CD4-positive, alpha-beta memory T cell (primary cell): ENCODE measurements around the gene GRIK5. TPM values are rescaled to one million over a fixed set of nuclear protein-coding genes. Genes with fewer than 3 reads are reported as not detected.
"Not testable (repeated sequence)": the region's sequence is repeated elsewhere in the genome, so short reads cannot be mapped to it uniquely, and the experiment has no call there.

Experiments
- CTCF ChIA-PET: fragments of 350-600 bp; sonication (Branson Sonifier 250); formaldehyde crosslinking; loops from one replicate; lab custom pipeline; 2021; ENCODE audit warnings: inconsistent platforms; ENCODE audit not compliant: partially characterized antibody; lab: Charles Lee
- POLR2A ChIA-PET: fragments of 350-600 bp; sonication (Branson Sonifier 250); formaldehyde crosslinking; loops from one replicate; lab custom pipeline; 2021; ENCODE audit not compliant: partially characterized antibody; lab: Charles Lee
- DNase-seq, 5 donors: peaks; one replicate each; pipeline versions ENCODE4 v3.0.0 to v3.0.0-alpha.2; 2020 to 2022; ENCODE audit warnings: mixed read lengths in 1 of 5
- H3K27ac ChIP-seq: one replicate; pipeline ENCODE4 v1.7.0; 2013; ENCODE audit warnings: low read depth, low read length
- H3K27me3 ChIP-seq: 2 replicates; pipeline ENCODE4 v1.7.0; 2013; ENCODE audit warnings: mild to moderate bottlenecking, low read length, moderate library complexity; ENCODE audit not compliant: insufficient read depth
- H3K36me3 ChIP-seq: 2 replicates; pipeline ENCODE4 v1.7.0; 2013; ENCODE audit warnings: mild to moderate bottlenecking, low read length, moderate library complexity; ENCODE audit not compliant: insufficient read depth
- H3K4me1 ChIP-seq: 2 replicates; pipeline ENCODE4 v1.7.0; 2013; ENCODE audit warnings: mild to moderate bottlenecking, low read length, moderate library complexity; ENCODE audit not compliant: insufficient read depth
- H3K4me3 ChIP-seq, 2 donors: one replicate each; pipeline ENCODE4 v1.7.0; 2013; ENCODE audit warnings: low read length in 2 of 2, mild to moderate bottlenecking in 1 of 2
- H3K9me3 ChIP-seq, 2 donors: one replicate each; pipeline ENCODE4 v1.7.0; 2013; ENCODE audit warnings: low read length in 2 of 2, control low read depth in 1 of 2; ENCODE audit not compliant: control insufficient read depth in 1 of 2
- H3K27ac Mint-ChIP-seq, 7 donors: one replicate each; pipeline ENCODE4 v1.8.0; 2020 to 2021; ENCODE audit warnings: mixed read lengths in 7 of 7, mild to moderate bottlenecking in 6 of 7, inconsistent platforms in 3 of 7, moderate library complexity in 3 of 7
- H3K27me3 Mint-ChIP-seq, 2 donors: one replicate each; pipeline ENCODE4 v1.8.0; 2020 to 2021; ENCODE audit warnings: mixed read lengths in 2 of 2
- H3K36me3 Mint-ChIP-seq, 2 donors: one replicate each; pipeline ENCODE4 v1.8.0; 2020 to 2021; ENCODE audit warnings: mixed read lengths in 2 of 2, inconsistent platforms in 1 of 2, mild to moderate bottlenecking in 1 of 2
- H3K4me1 Mint-ChIP-seq, 4 donors: one replicate each; pipeline ENCODE4 v1.8.0; 2020 to 2021; ENCODE audit warnings: mixed read lengths in 4 of 4, mild to moderate bottlenecking in 1 of 4
- H3K4me3 Mint-ChIP-seq, 8 donors: one replicate each; pipeline ENCODE4 v1.8.0; 2020 to 2021; ENCODE audit warnings: mixed read lengths in 8 of 8, mild to moderate bottlenecking in 7 of 8, moderate library complexity in 6 of 8, inconsistent platforms in 3 of 8
- H3K9me3 Mint-ChIP-seq, 8 donors: one replicate each; pipeline ENCODE4 v1.8.0; 2020 to 2021; ENCODE audit warnings: mixed read lengths in 8 of 8, mild to moderate bottlenecking in 5 of 8, inconsistent platforms in 3 of 8, moderate library complexity in 1 of 8
- intact Hi-C: fragments of 100-400 bp; cut with micrococcal nuclease; formaldehyde crosslinking; loops from one replicate; pipeline ENCODE4 v1.15.1; 2023
- polyA plus RNA-seq, 2 donors: library from polyadenylated mRNA; unstranded; fragments of 300-500 nt; fragmentation: Illumina TruSeq; gene quantifications; one replicate each; pipeline ENCODE4 v1.2.3, GENCODE V29; 2021
- total RNA-seq, 2 experiments: library from RNA; stranded (reverse); gene quantifications; one replicate each; pipeline ENCODE4 v1.2.3, GENCODE V29; 2021

The GRIK5 gene
- total and polyA plus RNA-seq, 4 experiments from 2014 or later, result 0.12 to 0.17 TPM; not detected in 2

DNA sequence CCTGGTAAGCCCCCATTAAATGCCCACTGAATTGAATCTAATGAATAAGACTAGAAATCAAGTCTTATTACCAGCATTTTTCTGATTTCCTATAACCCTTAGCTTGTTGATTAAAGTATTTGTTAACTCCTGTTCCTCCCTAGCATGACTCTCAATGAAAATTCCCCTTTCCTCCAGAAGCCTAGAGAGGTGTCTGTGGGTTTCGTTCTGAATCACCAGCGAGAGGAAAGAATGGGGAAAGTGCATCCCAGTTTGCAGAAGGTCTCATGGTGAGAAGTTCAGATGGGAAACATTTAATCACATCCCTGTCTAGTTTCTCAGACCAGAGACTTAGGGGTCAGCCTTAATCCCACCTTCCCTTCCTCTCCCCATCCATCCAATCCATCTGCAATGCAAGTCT is 35.4 kb upstream of the GRIK5 start:
- no peaks in the 10 kb centered on the region for H3K9me3 ChIP-seq
- Mint-ChIP-seq H3K9me3 (no peaks in the 10 kb centered on the region), H3K27me3 (no peaks in the 10 kb centered on the region), H3K4me3 (no peak overlapping the region), H3K4me1 (peaks cover 7 to 11% (median 9%) of the 10 kb centered on the region in 4 donors), H3K27ac (peak overlapping the region in 1 of 7 donors; percentile 70), H3K36me3 (peaks cover 10 to 39% of the 10 kb centered on the region in 2 donors)
- no peak overlapping the region for H3K4me3 ChIP-seq
- no peak overlapping the region for H3K27ac ChIP-seq
- H3K27me3 ChIP-seq, result no peaks in the 10 kb centered on the region
- CTCF ChIA-PET, result interaction anchor here (1.1 to 6.4 kb wide), 3 partner anchors 10 to 185 kb away, joined by 3 to 48 read pairs (median 4); partner anchors contain the start of gene POU2F2
- POLR2A ChIA-PET, result interaction anchor here (0.6 to 1.0 kb wide), 2 partner anchors 18 to 352 kb away, joined by 3 read pairs; no protein-coding TSS in a partner anchor
- intact Hi-C loops, result no loop called here
- H3K36me3 ChIP-seq, result no peaks in the 10 kb centered on the region
- no peak for DNase-seq
- peaks cover 6% of the 10 kb centered on the region for H3K4me1 ChIP-seq

- no peaks in the 10 kb centered on the region for H3K27me3 ChIP-seq
- intact Hi-C loops, result no loop called here
- H3K4me1 ChIP-seq, result no peaks in the 10 kb centered on the region
- H3K36me3 ChIP-seq, result peaks cover 12% of the 10 kb centered on the region
- DNase-seq, result no peak
- no peaks in the 10 kb centered on the region for H3K9me3 Mint-ChIP-seq
- ChIA-PET POLR2A (interaction anchor here (1.0 kb wide), 1 partner anchor 96 kb away, joined by 3 read pairs; no protein-coding TSS in a partner anchor), CTCF (interaction anchor here (0.9 to 1.4 kb wide), 5 partner anchors 9 to 317 kb away, joined by 3 read pairs; no protein-coding TSS in a partner anchor)
- H3K36me3 Mint-ChIP-seq, result peaks cover 18 to 43% of the 10 kb centered on the region in 2 donors
- no peak overlapping the region for H3K4me3 Mint-ChIP-seq
- peaks cover 0 to 4% (median 2%) of the 10 kb centered on the region in 4 donors for H3K4me1 Mint-ChIP-seq
- H3K27me3 Mint-ChIP-seq, result no peaks in the 10 kb centered on the region
- H3K4me3 ChIP-seq, result no peak overlapping the region
- peak overlapping the region in 1 of 7 donors; percentile 85 for H3K27ac Mint-ChIP-seq
- no peak overlapping the region for H3K27ac ChIP-seq
- no peaks in the 10 kb centered on the region for H3K9me3 ChIP-seq
These were observed 32.9 kb upstream of the GRIK5 start for GRCh38 chr19:42102877-42103276.

DNA sequence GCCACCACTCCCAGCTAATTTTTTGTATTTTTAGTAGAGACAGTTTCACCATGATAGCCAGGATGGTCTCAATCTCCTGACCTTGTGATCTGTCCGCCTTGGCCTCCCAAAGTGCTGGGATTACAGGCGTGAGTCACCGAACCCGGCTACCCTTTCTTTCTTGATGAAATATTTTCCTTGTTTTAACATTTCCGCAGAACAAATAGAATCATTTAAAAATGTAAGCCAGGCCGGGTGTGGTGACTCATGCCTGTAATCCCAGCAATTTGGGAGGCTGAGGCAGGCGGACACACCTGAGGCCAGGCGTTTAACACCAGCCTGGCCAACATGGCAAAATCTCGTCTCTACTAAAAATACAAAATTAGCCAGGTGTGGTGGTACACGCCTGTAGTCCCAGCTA is 30.2 kb upstream of the GRIK5 start:
- H3K4me1 Mint-ChIP-seq, H3K27me3 Mint-ChIP-seq, H3K27ac ChIP-seq, H3K4me3 Mint-ChIP-seq, H3K9me3 ChIP-seq, intact Hi-C loops, POLR2A ChIA-PET, H3K27ac Mint-ChIP-seq, H3K9me3 Mint-ChIP-seq, H3K4me1 ChIP-seq, H3K4me3 ChIP-seq, DNase-seq, H3K27me3 ChIP-seq: not testable (repeated sequence)
- CTCF ChIA-PET, result interaction anchor here (0.7 to 1.6 kb wide), 2 partner anchors 8 to 536 kb away, joined by 5 to 11 read pairs; no protein-coding TSS in a partner anchor
- H3K36me3 ChIP-seq, result peaks cover 22% of the 10 kb centered on the region
- peaks cover 25 to 47% of the 10 kb centered on the region in 2 donors for H3K36me3 Mint-ChIP-seq

DNA sequence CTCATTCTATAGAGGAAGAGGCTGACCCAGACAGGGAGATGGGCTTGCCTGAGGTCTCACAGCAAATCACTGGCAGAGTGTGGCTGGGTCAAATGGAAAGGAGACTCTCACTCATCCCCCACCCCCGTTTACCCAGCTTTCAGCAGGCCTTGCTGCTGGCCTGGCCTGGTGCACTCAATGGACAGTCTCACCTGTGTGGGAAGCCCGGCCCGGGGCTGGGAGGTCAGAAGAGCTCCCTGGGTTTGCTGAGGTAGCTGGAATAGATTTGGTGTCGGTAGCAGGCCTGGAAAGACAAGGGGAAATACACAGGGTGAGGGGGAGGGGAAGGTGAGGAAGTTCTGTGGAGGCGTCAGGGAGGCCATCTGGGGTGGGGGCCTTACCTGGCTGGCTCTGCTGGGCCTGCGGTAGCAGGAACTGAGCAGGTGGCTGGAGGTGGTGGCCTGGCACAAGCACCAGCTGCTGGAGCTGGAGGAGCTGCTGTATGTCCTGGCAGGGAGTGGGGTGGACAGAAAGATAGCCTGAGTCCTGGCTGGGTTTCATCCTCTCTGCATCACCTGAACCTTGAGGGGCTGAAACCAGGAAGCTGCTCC is 29.4 kb upstream of the GRIK5 start:
- Mint-ChIP-seq H3K9me3 (no peaks in the 10 kb centered on the region), H3K36me3 (peaks cover 31 to 49% of the 10 kb centered on the region in 2 donors), H3K27ac (peak overlapping the region in 2 of 7 donors; percentile 17 to 53), H3K27me3 (no peaks in the 10 kb centered on the region), H3K4me1 (peaks cover 0 to 2% (median under 1%) of the 10 kb centered on the region in 4 donors), H3K4me3 (no peak overlapping the region)
- Histone ChIP-seq H3K4me3 (no peak overlapping the region), H3K27ac (no peak overlapping the region), H3K36me3 (peaks cover 30% of the 10 kb centered on the region), H3K9me3 (no peaks in the 10 kb centered on the region), H3K27me3 (no peaks in the 10 kb centered on the region), H3K4me1 (no peaks in the 10 kb centered on the region)
- intact Hi-C loops, result no loop called here
- DNase-seq, result no peak
- POLR2A ChIA-PET, result no interaction called here
- CTCF ChIA-PET, result interaction anchor here (0.7 to 1.6 kb wide), 2 partner anchors 9 to 212 kb away, joined by 3 to 11 read pairs; no protein-coding TSS in a partner anchor

GRCh38 chr19:42098781-42099180 is 28.8 kb upstream of the GRIK5 start:
- H3K4me1 ChIP-seq, result no peaks in the 10 kb centered on the region
- Mint-ChIP-seq H3K4me3 (no peak overlapping the region), H3K4me1 (peaks cover 0 to 7% (median under 1%) of the 10 kb centered on the region in 4 donors), H3K9me3 (no peaks in the 10 kb centered on the region), H3K27me3 (no peaks in the 10 kb centered on the region), H3K36me3 (peaks cover 38 to 53% of the 10 kb centered on the region in 2 donors), H3K27ac (peak overlapping the region in 1 of 7 donors; percentile 17)
- H3K9me3 ChIP-seq, result no peaks in the 10 kb centered on the region
- POLR2A ChIA-PET, result no interaction called here
- no peak overlapping the region for H3K27ac ChIP-seq
- H3K4me3 ChIP-seq, result no peak overlapping the region
- H3K27me3 ChIP-seq, result no peaks in the 10 kb centered on the region
- no peak for DNase-seq
- H3K36me3 ChIP-seq, result peaks cover 37% of the 10 kb centered on the region
- intact Hi-C loops, result no loop called here
- CTCF ChIA-PET, result interaction anchor here (0.8 to 1.6 kb wide), 2 partner anchors 10 to 17 kb away, joined by 3 to 11 read pairs; no protein-coding TSS in a partner anchor

DNA sequence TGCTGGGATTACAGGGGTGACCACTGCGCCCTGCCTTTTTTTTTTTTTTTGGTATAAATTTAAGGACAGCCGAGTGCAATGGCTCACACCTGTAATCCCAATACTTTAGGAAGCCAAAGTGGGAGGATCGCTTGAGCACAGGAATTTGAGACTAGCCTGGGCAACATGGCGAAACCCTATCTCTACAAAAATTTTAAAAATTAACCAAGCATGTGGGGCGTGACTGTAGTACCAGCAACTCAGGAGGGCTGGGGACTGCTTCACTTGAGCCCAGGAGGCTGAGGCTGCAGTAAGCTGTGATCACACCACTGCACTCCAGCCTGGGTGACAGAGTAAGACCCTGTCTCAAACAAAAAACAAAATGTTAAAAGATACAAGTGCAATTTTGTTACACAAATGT is 27.5 kb upstream of the GRIK5 start:
- no peak for DNase-seq
- ChIA-PET CTCF (interaction anchor here (0.6 kb wide), 1 partner anchor 232 kb away, joined by 3 read pairs; no protein-coding TSS in a partner anchor), POLR2A (interaction anchor here (0.6 kb wide), 1 partner anchor 79 kb away, joined by 3 read pairs; no protein-coding TSS in a partner anchor)

GRCh38 chr19:42096255-42096837 is 26.3 kb upstream of the GRIK5 start:
- H3K36me3 ChIP-seq, result peaks cover 40% of the 10 kb centered on the region
- no peaks in the 10 kb centered on the region for H3K27me3 Mint-ChIP-seq
- CTCF ChIA-PET, result interaction anchor here (1.1 kb wide), 1 partner anchor 12 kb away, joined by 3 read pairs; no protein-coding TSS in a partner anchor
- no peak overlapping the region for H3K27ac Mint-ChIP-seq
- no peaks in the 10 kb centered on the region for H3K27me3 ChIP-seq
- no peak overlapping the region for H3K4me3 ChIP-seq
- no peak for DNase-seq
- POLR2A ChIA-PET, result interaction anchor here (0.7 kb wide), 1 partner anchor 20 kb away, joined by 3 read pairs; the partner anchor contains the start of gene ZNF574
- H3K4me3 Mint-ChIP-seq, result no peak overlapping the region
- no peak overlapping the region for H3K27ac ChIP-seq
- intact Hi-C loops, result no loop called here
- peaks cover 4% of the 10 kb centered on the region for H3K4me1 ChIP-seq
- peaks cover 2 to 13% (median 3%) of the 10 kb centered on the region in 4 donors for H3K4me1 Mint-ChIP-seq
- H3K9me3 Mint-ChIP-seq, result no peaks in the 10 kb centered on the region
- H3K9me3 ChIP-seq, result no peaks in the 10 kb centered on the region
- H3K36me3 Mint-ChIP-seq, result peaks cover 34 to 52% of the 10 kb centered on the region in 2 donors

More for the DNA sequence above, 27.5 kb upstream of the GRIK5 start:
- Mint-ChIP-seq H3K4me1 (peaks cover 0 to 9% (median 0%) of the 10 kb centered on the region in 4 donors), H3K36me3 (peaks cover 32 to 49% of the 10 kb centered on the region in 2 donors), H3K27me3 (no peaks in the 10 kb centered on the region), H3K9me3 (no peaks in the 10 kb centered on the region), H3K4me3 (no peak overlapping the region), H3K27ac (no peak overlapping the region)
- Histone ChIP-seq H3K27ac (no peak overlapping the region), H3K27me3 (no peaks in the 10 kb centered on the region), H3K4me3 (no peak overlapping the region), H3K9me3 (no peaks in the 10 kb centered on the region), H3K4me1 (no peaks in the 10 kb centered on the region), H3K36me3 (peaks cover 40% of the 10 kb centered on the region)
- intact Hi-C loops, result no loop called here
